ENCODE data around the gene GPC3. TPM values are rescaled to one million over a fixed set of nuclear protein-coding genes. Genes with fewer than 3 reads are reported as not detected.
"Not testable (repeated sequence)": the region's sequence is repeated elsewhere in the genome, so short reads cannot be mapped to it uniquely, and the experiment has no call there.

GPC3 gene
- total and polyA plus RNA-seq, 2 experiments from 2014 or later = 171 to 323 TPM

DNA sequence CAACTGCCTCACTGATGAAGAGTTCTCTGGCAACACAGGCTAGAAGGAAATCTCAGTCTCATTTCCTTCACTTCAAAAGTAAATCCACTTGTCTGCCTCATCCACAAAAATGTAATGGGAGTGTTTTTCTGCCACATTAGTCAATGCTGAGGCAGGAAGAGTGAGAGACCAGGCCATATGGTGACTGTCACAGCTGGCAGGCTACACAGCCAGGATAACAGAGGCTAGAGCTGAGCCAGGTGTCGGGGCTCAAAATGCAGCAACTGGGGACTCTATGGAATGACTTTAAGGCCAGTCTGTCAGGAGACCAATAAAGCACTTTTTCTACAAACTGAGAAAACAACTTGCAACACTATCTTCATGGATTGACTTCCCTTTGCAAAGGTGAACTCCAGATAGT is 204.2 kb downstream of the GPC3 start:
- peak in 1 of 2 donors; percentile 41 for DNase-seq (ENCODE audit: low read depth in 1 of 2, low spot score in 1 of 2)
- H3K4me3 ChIP-seq = no peak overlapping the region
- no peaks in the 10 kb centered on the region for H3K9me3 ChIP-seq (ENCODE audit: low read depth)
- peak overlapping the region; percentile 31 for H3K27ac ChIP-seq
- H3K27me3 ChIP-seq = no peaks in the 10 kb centered on the region
- peaks cover 25% of the 10 kb centered on the region for H3K4me1 ChIP-seq (ENCODE audit: low read depth)
- no peak for TF ChIP-seq CTCF (IDR thresholded peaks at IDR 0.05; ENCODE audit: low read depth, low read length)
- H3K36me3 ChIP-seq = no peaks in the 10 kb centered on the region

- H3K4me3 ChIP-seq = no peak overlapping the region
- H3K9me3 ChIP-seq (ENCODE audit: low read depth) = no peaks in the 10 kb centered on the region
- H3K36me3 ChIP-seq = no peaks in the 10 kb centered on the region
- peak; percentile 48 for TF ChIP-seq CTCF (IDR thresholded peaks at IDR 0.05; ENCODE audit: low read depth, low read length)
- H3K27me3 ChIP-seq = no peaks in the 10 kb centered on the region
- DNase-seq (ENCODE audit: low read depth in 1 of 2, low spot score in 1 of 2) = peak; percentile 6 to 31
- peaks cover 5% of the 10 kb centered on the region for H3K4me1 ChIP-seq (ENCODE audit: low read depth)
- H3K27ac ChIP-seq = no peak overlapping the region
Measured at GRCh38 chrX:133776072-133776471, 209.3 kb downstream of the GPC3 start.

DNA sequence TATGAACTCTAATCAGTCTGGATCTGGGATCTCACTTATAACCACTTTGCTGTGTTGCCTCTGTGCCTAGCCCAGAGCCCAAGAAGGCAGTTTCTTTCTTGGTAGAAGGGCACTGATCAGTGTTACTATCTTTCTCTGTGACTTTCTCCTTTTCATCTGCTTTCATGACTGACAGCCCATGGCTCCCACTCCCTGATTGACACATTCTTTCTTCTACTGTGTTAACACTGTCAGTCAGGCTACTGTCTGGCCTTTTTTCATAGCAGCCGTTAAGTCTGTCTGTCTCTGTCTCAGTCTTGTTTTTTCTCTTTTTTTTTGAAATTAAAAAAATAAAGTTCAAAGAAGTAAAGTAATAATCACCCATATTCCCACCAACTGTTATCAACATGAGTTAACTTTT is 210.6 kb downstream of the GPC3 start:
- H3K27ac ChIP-seq = no peak overlapping the region
- no peak overlapping the region for H3K4me3 ChIP-seq
- TF ChIP-seq CTCF (IDR thresholded peaks at IDR 0.05; ENCODE audit: low read depth, low read length) = no peak
- no peaks in the 10 kb centered on the region for H3K4me1 ChIP-seq (ENCODE audit: low read depth)
- H3K9me3 ChIP-seq (ENCODE audit: low read depth) = no peaks in the 10 kb centered on the region
- H3K36me3 ChIP-seq = no peaks in the 10 kb centered on the region
- no peaks in the 10 kb centered on the region for H3K27me3 ChIP-seq
- no peak for DNase-seq (ENCODE audit: low read depth in 1 of 2, low spot score in 1 of 2)

DNA sequence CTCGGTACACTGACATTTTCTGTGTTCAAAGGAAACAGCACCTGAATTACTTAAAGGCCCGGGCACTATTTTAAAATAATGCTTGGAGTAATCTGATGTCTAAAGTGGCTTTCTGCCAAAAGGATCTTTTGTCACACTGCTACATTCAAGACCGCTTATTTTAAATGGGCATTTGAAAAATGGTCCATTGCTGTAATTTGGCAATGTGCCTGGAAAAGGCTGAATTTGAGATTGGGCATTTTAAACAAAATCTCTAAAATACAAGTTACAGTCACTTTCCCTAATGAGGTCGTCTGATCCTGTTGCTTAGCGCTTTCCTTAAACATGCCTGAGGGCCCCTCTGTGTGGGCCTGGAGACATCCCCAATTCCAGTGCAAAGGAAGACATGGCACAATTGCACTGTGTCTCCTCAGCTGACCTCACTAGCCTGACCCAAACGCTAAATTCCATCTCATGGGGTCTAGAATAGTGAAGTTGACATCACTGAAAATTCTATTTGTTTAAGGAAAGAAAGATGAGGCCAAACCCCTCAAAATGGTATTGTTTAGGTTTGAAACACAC is 214.2 kb downstream of the GPC3 start:
- Histone ChIP-seq H3K4me1 (ENCODE audit: low read depth) (no peaks in the 10 kb centered on the region), H3K9me3 (ENCODE audit: low read depth) (no peaks in the 10 kb centered on the region), H3K27ac (no peak overlapping the region), H3K36me3 (no peaks in the 10 kb centered on the region), H3K4me3 (no peak overlapping the region), H3K27me3 (no peaks in the 10 kb centered on the region)
- no peak for DNase-seq (ENCODE audit: low read depth in 1 of 2, low spot score in 1 of 2)
- no peak for TF ChIP-seq CTCF (IDR thresholded peaks at IDR 0.05; ENCODE audit: low read depth, low read length)

DNA sequence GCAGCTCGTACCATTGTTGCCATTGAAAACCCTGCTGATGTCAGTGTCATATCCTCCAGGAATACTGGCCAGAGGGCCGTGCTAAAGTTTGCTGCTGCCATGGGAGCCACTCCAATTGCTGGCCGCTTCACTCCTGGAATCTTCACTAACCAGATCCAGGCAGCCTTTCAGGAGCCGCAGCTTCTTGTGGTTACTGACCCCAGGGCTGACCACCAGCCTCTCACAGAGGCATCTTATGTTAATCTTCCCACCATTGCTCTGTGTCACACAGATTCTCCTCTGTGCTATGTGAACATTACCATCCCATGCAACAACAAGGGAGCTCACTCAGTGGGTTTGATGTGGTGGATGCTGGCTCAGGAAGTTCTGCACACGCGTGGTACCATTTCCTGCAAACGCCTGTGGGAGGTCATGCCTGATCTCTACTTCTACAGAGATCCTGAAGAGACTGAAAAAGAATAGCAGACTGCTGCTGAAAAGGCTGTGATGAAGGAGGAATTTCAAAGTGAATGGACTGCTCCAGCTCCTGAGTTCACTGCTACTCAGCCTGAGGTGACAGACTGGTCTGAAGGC is 222.3 kb downstream of the GPC3 start:
- not testable (repeated sequence) for H3K27ac ChIP-seq; H3K36me3 ChIP-seq; H3K9me3 ChIP-seq (ENCODE audit: low read depth); H3K27me3 ChIP-seq; H3K4me1 ChIP-seq (ENCODE audit: low read depth); H3K4me3 ChIP-seq; DNase-seq (ENCODE audit: low read depth in 1 of 2, low spot score in 1 of 2)

DNA sequence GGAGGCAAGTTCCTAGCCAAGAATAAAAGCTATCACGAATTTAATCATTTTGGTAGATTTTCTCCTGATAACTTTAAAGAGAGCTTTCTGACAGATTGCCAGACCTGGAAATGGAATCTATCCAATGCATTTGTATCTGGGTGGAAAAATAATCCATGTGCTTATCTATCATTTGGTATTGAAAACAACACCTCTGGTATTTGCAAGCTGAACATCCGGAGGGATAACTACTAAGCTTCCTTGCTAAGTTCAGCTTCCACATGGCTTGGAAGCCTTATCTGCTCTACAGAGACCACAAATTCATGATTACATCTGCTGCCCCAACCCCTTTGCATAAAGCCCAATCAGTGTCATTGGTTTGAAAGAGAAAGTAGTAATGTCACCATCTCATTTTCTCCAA is 230.7 kb downstream of the GPC3 start:
- no peak for TF ChIP-seq CTCF (IDR thresholded peaks at IDR 0.05; ENCODE audit: low read depth, low read length)
- Histone ChIP-seq H3K36me3 (no peaks in the 10 kb centered on the region), H3K4me3 (no peak overlapping the region), H3K9me3 (ENCODE audit: low read depth) (no peaks in the 10 kb centered on the region), H3K27me3 (no peaks in the 10 kb centered on the region), H3K4me1 (ENCODE audit: low read depth) (peaks cover 6% of the 10 kb centered on the region), H3K27ac (no peak overlapping the region)
- no peak for DNase-seq (ENCODE audit: low read depth in 1 of 2, low spot score in 1 of 2)
